Stimulated activated CD4-positive, alpha-beta T cell treated with anti-CD3 and anti-CD28 coated beads, Interleukin-2, amount 100 ng/mL, for 4 hours (primary cell): ENCODE results near the gene LHX2.

Experiments
- DNase-seq: peaks from one replicate; pipeline ENCODE4 v3.0.0-alpha.2; 2020; ENCODE audit warnings: low read depth

The LHX2 gene

GRCh38 chr9:124060844-124061605, 49.5 kb downstream of the LHX2 start:
- no peak for DNase-seq

GRCh38 chr9:124062172-124062571, 50.6 kb downstream of the LHX2 start:
- no peak for DNase-seq

GRCh38 chr9:124066783-124067577, 55.4 kb downstream of the LHX2 start:
- DNase-seq, result no peak

DNA sequence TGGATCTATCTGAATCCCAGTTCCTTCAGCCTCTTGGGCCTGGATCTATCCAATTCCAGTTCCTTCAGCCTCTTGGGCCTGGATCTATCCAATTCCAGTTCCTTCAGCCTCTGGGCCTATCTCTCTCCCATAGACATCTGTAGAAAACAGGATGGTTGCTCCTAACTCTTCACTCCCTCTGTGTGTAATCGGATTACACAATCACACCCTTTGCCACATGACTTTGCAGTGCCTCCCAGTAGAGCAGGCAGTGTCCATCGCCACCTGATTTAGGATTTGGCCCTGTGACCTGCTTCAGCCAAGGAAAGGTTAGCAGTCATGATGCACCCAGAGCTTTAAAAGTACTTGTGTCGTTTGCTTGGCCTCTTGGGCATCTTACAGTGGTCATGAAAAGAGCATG, 56.7 kb downstream of the LHX2 start:
- DNase-seq, result no peak

DNA sequence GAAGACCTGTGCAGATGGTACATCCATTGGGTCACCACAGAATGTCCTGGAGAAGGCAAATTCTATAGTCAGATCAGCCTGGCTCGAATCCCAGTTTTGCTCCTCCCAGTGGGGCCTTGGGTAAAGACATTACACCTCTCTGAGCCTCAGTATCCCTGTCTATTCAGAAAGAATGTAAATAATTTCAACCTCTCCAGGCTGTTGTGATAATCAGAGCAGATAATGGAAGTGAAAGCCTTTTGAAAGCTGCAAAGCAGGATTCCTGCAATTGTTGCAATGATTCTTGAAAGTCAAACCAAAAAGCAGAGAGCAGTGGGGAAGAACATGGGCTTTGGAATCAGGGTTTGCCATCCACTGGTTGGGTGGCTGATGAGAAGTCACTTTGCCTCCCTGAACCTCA, 63.2 kb downstream of the LHX2 start:
- DNase-seq, result no peak

DNA sequence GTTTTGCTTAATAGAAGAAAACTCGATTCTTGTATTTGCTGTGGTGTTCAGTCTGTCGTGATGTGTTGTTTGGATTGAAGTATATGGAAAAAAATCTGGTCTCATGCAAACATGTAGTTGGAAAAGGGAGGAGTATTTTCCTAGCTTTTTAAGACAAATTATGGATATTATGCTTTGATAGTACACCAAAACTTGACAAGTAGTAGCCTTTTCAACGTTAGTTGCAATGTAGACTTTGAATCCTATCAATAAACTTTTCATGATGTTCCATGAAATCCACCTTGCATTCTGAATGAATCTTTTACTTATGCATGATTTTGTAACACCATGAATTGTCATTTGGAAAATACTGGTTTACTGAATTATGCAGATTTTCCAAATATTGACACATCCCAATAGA, 64.2 kb downstream of the LHX2 start:
- no peak for DNase-seq

DNA sequence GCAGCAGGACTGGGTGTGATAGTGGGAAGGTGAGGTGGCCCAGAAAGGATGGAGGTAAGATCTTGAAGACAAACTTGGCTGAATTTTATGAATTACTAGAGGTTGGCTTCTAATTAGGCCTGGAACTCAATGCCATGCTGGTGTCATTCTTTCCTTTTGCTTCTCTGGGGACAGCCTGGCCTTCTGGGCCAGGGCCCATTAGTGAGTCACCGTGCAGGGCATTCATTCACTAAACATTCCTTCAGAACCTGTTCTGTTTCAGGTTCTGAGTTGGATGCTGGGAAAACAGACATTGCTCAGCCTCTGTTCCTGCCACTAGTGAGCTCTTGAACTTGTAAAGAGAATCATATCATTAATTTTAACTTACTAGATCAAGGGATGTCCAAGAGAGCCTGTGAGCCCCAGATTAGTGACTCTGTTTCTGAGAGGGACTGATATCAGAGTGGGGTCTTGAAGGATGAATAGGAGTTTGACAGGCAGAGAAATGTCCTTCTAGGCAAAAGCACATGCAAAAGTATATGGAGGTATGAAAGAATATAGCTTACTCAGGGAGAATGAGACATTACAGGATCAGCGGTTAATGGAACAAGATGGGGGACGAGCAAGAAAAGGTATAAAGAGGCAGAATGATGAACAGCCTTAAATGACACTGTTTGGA, 66.5 kb downstream of the LHX2 start:
- DNase-seq, result no peak

DNA sequence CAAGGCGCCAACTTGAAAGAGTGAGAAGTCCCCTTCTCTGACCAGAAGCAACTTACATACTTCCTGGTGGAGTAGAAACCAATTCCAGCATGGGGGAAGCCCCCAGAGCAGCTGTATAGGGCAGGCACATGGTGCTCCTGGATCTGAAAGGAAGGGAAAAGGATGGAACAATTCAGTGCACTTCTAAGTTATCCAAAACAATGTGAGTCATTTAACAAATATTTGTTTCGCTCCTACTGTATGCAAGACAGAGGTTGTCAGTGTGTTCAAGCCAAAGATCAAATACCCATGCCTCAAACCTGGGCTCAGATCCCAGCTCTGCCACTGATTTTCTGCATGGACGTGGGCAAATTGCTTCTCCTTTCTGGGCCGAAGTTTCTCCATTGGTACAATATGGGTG, 67.1 kb downstream of the LHX2 start:
- no peak for DNase-seq

DNA sequence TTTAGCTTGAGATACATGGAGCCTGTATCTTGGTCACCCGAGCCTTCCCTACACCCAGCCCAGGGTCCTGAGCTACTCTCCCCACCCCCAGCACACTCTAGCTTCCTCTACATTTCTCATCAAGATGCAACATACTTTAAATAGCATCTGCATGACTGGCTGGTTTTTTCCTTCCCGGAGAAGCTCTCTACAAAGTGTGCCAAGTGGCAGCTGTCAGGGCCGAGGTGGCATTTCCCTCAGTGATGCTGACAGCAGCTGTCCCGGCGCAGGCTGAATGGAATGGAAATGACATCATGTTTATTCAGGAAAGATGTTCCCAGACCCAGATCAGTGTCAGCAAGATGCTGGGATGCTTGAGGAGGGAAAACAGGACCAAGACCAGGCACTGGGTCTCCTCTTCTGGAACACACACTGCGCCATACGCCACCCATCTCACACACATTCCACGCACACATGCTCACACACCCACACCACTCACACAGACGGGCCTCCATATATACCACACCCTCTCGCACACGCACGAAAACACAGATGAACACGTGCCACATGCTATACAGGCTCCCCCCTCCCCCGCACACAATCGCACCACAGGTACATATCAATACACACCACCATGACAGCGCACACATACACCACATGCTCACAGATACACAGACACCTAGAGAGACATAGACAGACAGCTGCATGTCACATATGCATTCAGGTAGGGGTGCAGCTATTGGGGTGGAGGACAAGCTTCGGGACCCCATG, 67.8 kb downstream of the LHX2 start:
- DNase-seq, result no peak

- no peak for DNase-seq
Observed at GRCh38 chr9:124082622-124083021, 71.1 kb downstream of the LHX2 start.
